SK-N-SH (cell line): ENCODE results near the gene ZXDC. TPM values are rescaled to one million over a fixed set of nuclear protein-coding genes. Genes with fewer than 3 reads are reported as not detected.

Experiments used
- CTCF ChIA-PET: fragments of 300-600, 350-600 bp; formaldehyde crosslinking; extraction: SDS; loops from one replicate; lab custom pipeline; 2021; lab: Yijun Ruan, JAX
- POLR2A ChIA-PET: fragments of 350-600 bp; sonication (Branson Sonifier 250); formaldehyde crosslinking; extraction: SDS; loops from one replicate; lab custom pipeline; 2020; ENCODE audit warnings: antibody characterized with exemption, inconsistent platforms; lab: Yijun Ruan, JAX
- DNase-seq: peaks from one replicate; pipeline ENCODE4 v3.0.0; 2012
- H2AFZ ChIP-seq: fragments of 200-600 bp; sonication (generic); 2 replicates; pipeline ENCODE4 v1.8.1; 2016; ENCODE audit warnings: antibody characterized with exemption, mild to moderate bottlenecking, low read depth
- H3F3A ChIP-seq: fragments of 200-600 bp; sonication (generic); replicated peaks from 2 replicates; pipeline ENCODE3; 2016; ENCODE audit warnings: antibody characterized with exemption, mild to moderate bottlenecking; ENCODE audit not compliant: insufficient read depth
- H3K27ac ChIP-seq, 2 experiments: fragments of 200-500 bp in 1 of 2; fragments of 200-600 bp in 1 of 2; sonication (Bioruptor generic) in 1 of 2; sonication (generic), shearing (Covaris generic) in 1 of 2; 2 replicates each; pipeline versions ENCODE4 v1.5.1 to v1.6.1; 2014 to 2016; ENCODE audit warnings: low read depth in 2 of 2, inconsistent platforms in 1 of 2, low read length in 1 of 2, mild to moderate bottlenecking in 1 of 2, mixed read lengths in 1 of 2
- H3K27me3 ChIP-seq: fragments of 200-600 bp; sonication (generic), shearing (Covaris generic); 2 replicates; pipeline ENCODE4 v1.6.1; 2016; ENCODE audit warnings: mixed run types; ENCODE audit not compliant: insufficient read depth
- H3K36me3 ChIP-seq, 2 experiments: fragments of 200-500 bp in 1 of 2; fragments of 200-600 bp in 1 of 2; sonication (Bioruptor generic) in 1 of 2; sonication (generic) in 1 of 2; replicated peaks in 1 of 2; 2 replicates each; pipeline versions ENCODE3 to v1.5.1; 2014 to 2016; ENCODE audit warnings: low read length in 1 of 2, mild to moderate bottlenecking in 1 of 2; ENCODE audit not compliant: insufficient read depth in 2 of 2, control insufficient read depth in 1 of 2
- H3K4me1 ChIP-seq, 2 experiments: fragments of 200-500 bp in 1 of 2; fragments of 200-600 bp in 1 of 2; sonication (Bioruptor generic) in 1 of 2; sonication (generic), shearing (Covaris generic) in 1 of 2; 2 replicates each; pipeline versions ENCODE4 v1.5.1 to v1.6.1; 2014 to 2016; ENCODE audit warnings: low read depth in 1 of 2, low read length in 1 of 2, mixed run types in 1 of 2; ENCODE audit not compliant: insufficient read depth in 2 of 2, control insufficient read depth in 1 of 2
- H3K4me2 ChIP-seq: fragments of 200-600 bp; sonication (generic), shearing (Covaris generic); 2 replicates; pipeline ENCODE4 v1.6.1; 2017; ENCODE audit warnings: mixed run types
- H3K4me3 ChIP-seq, 2 experiments: fragments of 200-500 bp in 1 of 2; fragments of 200-600 bp in 1 of 2; sonication (Bioruptor generic) in 1 of 2; sonication (generic), shearing (Covaris generic) in 1 of 2; 2 replicates each; pipeline versions ENCODE4 v1.5.1 to v1.8.1; 2014 to 2016; ENCODE audit warnings: low read depth in 2 of 2, inconsistent platforms in 1 of 2, low read length in 1 of 2, mild to moderate bottlenecking in 1 of 2, mixed read lengths in 1 of 2, moderate library complexity in 1 of 2
- H3K79me2 ChIP-seq: fragments of 200-600 bp; sonication (generic); 2 replicates; pipeline ENCODE4 v1.8.1; 2017; ENCODE audit warnings: mild to moderate bottlenecking; ENCODE audit not compliant: insufficient read depth
- H3K9ac ChIP-seq: fragments of 200-600 bp; sonication (generic); 2 replicates; pipeline ENCODE4 v1.6.1; 2017; ENCODE audit warnings: mixed run types
- H3K9me2 ChIP-seq: fragments of 200-600 bp; sonication (generic); 2 replicates; pipeline ENCODE4 v1.6.1; 2017; ENCODE audit warnings: mixed run types
- H3K9me3 ChIP-seq: fragments of 200-600 bp; sonication (generic); 2 replicates; pipeline ENCODE4 v1.6.1; 2017; ENCODE audit warnings: mixed run types, mild to moderate bottlenecking, moderate library complexity
- H4K20me1 ChIP-seq: fragments of 200-600 bp; sonication (generic); 2 replicates; pipeline ENCODE4 v1.6.1; 2017; ENCODE audit warnings: mild to moderate bottlenecking, mixed run types; ENCODE audit not compliant: insufficient read depth
- CHD2 ChIP-seq: fragments of 150-350 bp; IDR thresholded peaks from 2 replicates; pipeline ENCODE4 v1.6.1; 2018; ENCODE audit warnings: low read length; ENCODE audit not compliant: partially characterized antibody
- ELF1 ChIP-seq: IDR thresholded peaks from 2 replicates; pipeline ENCODE4 v1.4.0; 2012
- FOXJ3 ChIP-seq: sonication (generic); formaldehyde crosslinking; IDR thresholded peaks from 2 replicates; pipeline ENCODE4 v1.5.1; 2020; ENCODE audit warnings: mild to moderate bottlenecking, missing genetic modification reagents
- JUND ChIP-seq: IDR thresholded peaks from 2 replicates; pipeline ENCODE4 v1.4.0; 2012
- MXI1 ChIP-seq: IDR thresholded peaks from 2 replicates; pipeline ENCODE4 v1.6.1; 2012; ENCODE audit warnings: mild to moderate bottlenecking, low read depth, low read length, improper control_type of control experiment
- NRF1 ChIP-seq: IDR thresholded peaks from 2 replicates; pipeline ENCODE4 v1.6.1; 2012; ENCODE audit warnings: low read depth, mild to moderate bottlenecking, low read length
- POLR2AphosphoS5 ChIP-seq: IDR thresholded peaks from 2 replicates; pipeline ENCODE4 v1.6.1; 2012; ENCODE audit warnings: low read depth, low read length
- RCOR1 ChIP-seq: fragments of 150-350 bp; IDR thresholded peaks from 2 replicates; pipeline ENCODE4 v1.6.1; 2017; ENCODE audit warnings: antibody characterized with exemption, low read length
- SIN3A ChIP-seq: IDR thresholded peaks from 2 replicates; pipeline ENCODE4 v1.6.1; 2012; ENCODE audit warnings: low read depth, mild to moderate bottlenecking, low read length, moderate library complexity, borderline replicate concordance
- SMC3 ChIP-seq: IDR thresholded peaks from 2 replicates; pipeline ENCODE4 v1.6.1; 2012; ENCODE audit warnings: low read depth, low read length, improper control_type of control experiment
- TCF12 ChIP-seq: IDR thresholded peaks from 2 replicates; pipeline ENCODE4 v1.4.0; 2012
- WGBS: methylation state at CpG from one replicate; pipeline ENCODE4 v1.1.6; 2017; ENCODE audit warnings: low lambda C conversion rate; 5-methylcytosine and 5-hydroxymethylcytosine counted together
- polyA plus RNA-seq, 3 experiments: library from polyadenylated mRNA; depleted of rRNA; stranded (reverse); fragments of >200 nt; gene quantifications; 2 replicates each; pipeline ENCODE4 v1.2.3, GENCODE V29; 2012
- TF ChIP-seq, protein P1 (sequence below): IDR thresholded peaks from 2 replicates; pipeline ENCODE4 v1.4.0; 2012; ENCODE audit warnings: low read depth, borderline replicate concordance
- TF ChIP-seq, protein P2 (sequence below): IDR thresholded peaks from 2 replicates; pipeline ENCODE4 v1.6.1; 2012; ENCODE audit warnings: mild to moderate bottlenecking, low read depth, low read length, moderate library complexity
- TF ChIP-seq, protein P3 (sequence below): fragments of 150-350 bp; IDR thresholded peaks from 2 replicates; pipeline ENCODE4 v1.6.1; 2016; ENCODE audit warnings: mild to moderate bottlenecking, low read depth, low read length

Gene ZXDC
- polyA plus RNA-seq, 1 of the 3 experiments (the other 2 are of a cell fraction), result 8.5 TPM

DNA sequence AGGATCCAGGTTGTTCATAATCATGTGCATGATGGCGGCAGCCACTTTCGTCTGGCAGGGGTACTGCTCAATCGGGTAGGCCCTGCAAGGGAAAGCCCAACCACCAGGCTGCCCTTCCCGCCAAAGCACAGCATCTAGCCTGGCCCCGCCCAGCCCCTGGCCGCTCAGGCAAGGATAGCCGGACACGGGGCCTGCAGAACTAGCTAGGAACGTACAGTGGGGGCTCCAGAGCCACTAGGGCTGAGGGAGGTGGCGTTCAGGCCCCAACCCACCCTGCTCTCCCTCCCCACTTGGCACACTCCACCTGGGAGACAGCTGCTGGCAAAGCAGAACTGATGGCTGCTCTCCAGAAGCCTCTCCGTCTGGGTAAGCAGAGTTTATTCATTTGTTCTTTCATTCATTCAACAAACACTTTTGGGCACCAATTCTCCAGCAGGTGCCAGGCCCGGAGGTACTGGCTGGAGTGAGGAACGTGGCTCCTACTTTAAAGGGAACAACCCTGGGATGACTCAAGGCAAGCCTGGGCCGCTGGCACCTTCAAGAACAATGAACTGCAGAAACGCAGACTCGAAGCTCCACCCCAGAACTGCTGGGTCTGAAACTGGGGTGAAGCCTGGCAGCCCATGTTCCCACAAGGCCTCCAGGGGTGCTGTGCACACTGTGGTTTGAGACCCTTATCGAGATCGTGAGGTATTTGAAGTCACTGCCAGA is 34.1 kb upstream of the ZXDC start:
- 53% methylated on average over 17 of the region's 18 CpGs for WGBS
- Histone ChIP-seq H3K79me2 (no peaks in the 10 kb centered on the region), H3K27ac (no peak overlapping the region), H3K4me1 (peaks cover 0 to 4% of the 10 kb centered on the region in 2 experiments; a peak in 1 of 4 replicates), H3K9me3 (no peaks in the 10 kb centered on the region), H3K27me3 (peaks cover 10% of the 10 kb centered on the region; the same call in 1 of the 2 replicates), H3K4me3 (no peak overlapping the region), H2AFZ (no peak overlapping the region), H3F3A (no peaks in the 10 kb centered on the region), H4K20me1 (no peaks in the 10 kb centered on the region), H3K36me3 (no peaks in the 10 kb centered on the region), H3K9ac (no peak overlapping the region), H3K9me2 (no peaks in the 10 kb centered on the region), H3K4me2 (no peak overlapping the region)
- POLR2A ChIA-PET, result no interaction called here
- no peak for TF ChIP-seq SIN3A
- DNase-seq, result no peak
- CTCF ChIA-PET, result interaction anchor here (0.7 to 7.0 kb wide), 4 partner anchors 9 to 54 kb away, joined by 3 to 45 read pairs (median 3); partner anchors contain the start of genes CHST13 and ZXDC

DNA sequence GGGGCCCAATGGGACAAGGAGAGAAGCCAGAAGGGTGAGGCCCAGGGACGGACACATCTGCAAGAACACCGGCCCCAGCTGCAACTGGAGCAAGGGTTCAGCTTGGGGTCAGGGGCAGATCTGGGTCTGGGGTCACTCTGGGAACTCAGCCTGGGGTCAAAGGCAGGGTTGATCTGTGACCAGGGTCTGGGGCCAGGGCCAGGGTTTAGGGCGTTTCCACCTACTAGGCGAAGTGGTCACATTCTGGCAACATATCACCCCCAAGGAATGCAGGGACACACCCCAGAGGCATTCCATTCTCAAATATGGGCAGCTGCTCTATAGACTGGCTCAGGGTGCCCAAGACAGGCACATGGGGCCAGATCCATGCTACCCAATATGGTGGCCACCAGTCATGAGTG is 32.9 kb upstream of the ZXDC start:
- H3K4me1 ChIP-seq, result peaks cover 0 to 4% of the 10 kb centered on the region in 2 experiments; a peak in 1 of 4 replicates
- no peak overlapping the region for H2AFZ ChIP-seq
- DNase-seq, result no peak
- no peaks in the 10 kb centered on the region for H3K9me3 ChIP-seq
- H3K9me2 ChIP-seq, result no peaks in the 10 kb centered on the region
- H3K27me3 ChIP-seq, result peaks cover 10% of the 10 kb centered on the region; the same call in 1 of the 2 replicates
- H4K20me1 ChIP-seq, result no peaks in the 10 kb centered on the region
- H3K27ac ChIP-seq, result no peak overlapping the region
- ChIA-PET CTCF (interaction anchor here (0.8 to 7.0 kb wide), 2 partner anchors 15 to 33 kb away, joined by 3 to 45 read pairs; partner anchors contain the start of genes CHST13 and ZXDC), POLR2A (no interaction called here)
- H3K36me3 ChIP-seq, result no peaks in the 10 kb centered on the region
- no peak overlapping the region for H3K9ac ChIP-seq
- TF ChIP-seq RCOR1 (no peak), FOXJ3 (CRISPR knock-in tag) (no peak), CHD2 (no peak), ELF1 (no peak), POLR2AphosphoS5 (no peak), TCF12 (no peak), SMC3 (no peak), NRF1 (no peak), MXI1 (no peak), JUND (no peak)
- TF ChIP-seq, protein P1, sequence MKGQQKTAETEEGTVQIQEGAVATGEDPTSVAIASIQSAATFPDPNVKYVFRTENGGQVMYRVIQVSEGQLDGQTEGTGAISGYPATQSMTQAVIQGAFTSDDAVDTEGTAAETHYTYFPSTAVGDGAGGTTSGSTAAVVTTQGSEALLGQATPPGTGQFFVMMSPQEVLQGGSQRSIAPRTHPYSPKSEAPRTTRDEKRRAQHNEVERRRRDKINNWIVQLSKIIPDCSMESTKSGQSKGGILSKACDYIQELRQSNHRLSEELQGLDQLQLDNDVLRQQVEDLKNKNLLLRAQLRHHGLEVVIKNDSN, result no peak
- TF ChIP-seq, protein P2, sequence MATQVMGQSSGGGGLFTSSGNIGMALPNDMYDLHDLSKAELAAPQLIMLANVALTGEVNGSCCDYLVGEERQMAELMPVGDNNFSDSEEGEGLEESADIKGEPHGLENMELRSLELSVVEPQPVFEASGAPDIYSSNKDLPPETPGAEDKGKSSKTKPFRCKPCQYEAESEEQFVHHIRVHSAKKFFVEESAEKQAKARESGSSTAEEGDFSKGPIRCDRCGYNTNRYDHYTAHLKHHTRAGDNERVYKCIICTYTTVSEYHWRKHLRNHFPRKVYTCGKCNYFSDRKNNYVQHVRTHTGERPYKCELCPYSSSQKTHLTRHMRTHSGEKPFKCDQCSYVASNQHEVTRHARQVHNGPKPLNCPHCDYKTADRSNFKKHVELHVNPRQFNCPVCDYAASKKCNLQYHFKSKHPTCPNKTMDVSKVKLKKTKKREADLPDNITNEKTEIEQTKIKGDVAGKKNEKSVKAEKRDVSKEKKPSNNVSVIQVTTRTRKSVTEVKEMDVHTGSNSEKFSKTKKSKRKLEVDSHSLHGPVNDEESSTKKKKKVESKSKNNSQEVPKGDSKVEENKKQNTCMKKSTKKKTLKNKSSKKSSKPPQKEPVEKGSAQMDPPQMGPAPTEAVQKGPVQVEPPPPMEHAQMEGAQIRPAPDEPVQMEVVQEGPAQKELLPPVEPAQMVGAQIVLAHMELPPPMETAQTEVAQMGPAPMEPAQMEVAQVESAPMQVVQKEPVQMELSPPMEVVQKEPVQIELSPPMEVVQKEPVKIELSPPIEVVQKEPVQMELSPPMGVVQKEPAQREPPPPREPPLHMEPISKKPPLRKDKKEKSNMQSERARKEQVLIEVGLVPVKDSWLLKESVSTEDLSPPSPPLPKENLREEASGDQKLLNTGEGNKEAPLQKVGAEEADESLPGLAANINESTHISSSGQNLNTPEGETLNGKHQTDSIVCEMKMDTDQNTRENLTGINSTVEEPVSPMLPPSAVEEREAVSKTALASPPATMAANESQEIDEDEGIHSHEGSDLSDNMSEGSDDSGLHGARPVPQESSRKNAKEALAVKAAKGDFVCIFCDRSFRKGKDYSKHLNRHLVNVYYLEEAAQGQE, result no peak
- TF ChIP-seq, protein P3, sequence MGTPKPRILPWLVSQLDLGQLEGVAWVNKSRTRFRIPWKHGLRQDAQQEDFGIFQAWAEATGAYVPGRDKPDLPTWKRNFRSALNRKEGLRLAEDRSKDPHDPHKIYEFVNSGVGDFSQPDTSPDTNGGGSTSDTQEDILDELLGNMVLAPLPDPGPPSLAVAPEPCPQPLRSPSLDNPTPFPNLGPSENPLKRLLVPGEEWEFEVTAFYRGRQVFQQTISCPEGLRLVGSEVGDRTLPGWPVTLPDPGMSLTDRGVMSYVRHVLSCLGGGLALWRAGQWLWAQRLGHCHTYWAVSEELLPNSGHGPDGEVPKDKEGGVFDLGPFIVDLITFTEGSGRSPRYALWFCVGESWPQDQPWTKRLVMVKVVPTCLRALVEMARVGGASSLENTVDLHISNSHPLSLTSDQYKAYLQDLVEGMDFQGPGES, result no peak
- no peak overlapping the region for H3K4me3 ChIP-seq
- no peaks in the 10 kb centered on the region for H3F3A ChIP-seq
- H3K79me2 ChIP-seq, result no peaks in the 10 kb centered on the region
- H3K4me2 ChIP-seq, result no peak overlapping the region
- WGBS, result 90% methylated on average over 4 of the region's 4 CpGs
